DOHH2 (cell line): Measurements from ENCODE around the gene STOM.

Source experiments
- CTCF ChIP-seq: fragments of 200-600 bp; sonication (generic); IDR thresholded peaks from one replicate; pipeline ENCODE4 v1.5.1; 2014; ENCODE audit warnings: antibody characterized with exemption, mild to moderate bottlenecking, low read depth, low read length; ENCODE audit not compliant: poor library complexity, severe bottlenecking
- EZH2phosphoT487 ChIP-seq: fragments of 200-600 bp; sonication (generic); IDR thresholded peaks from 2 replicates; pipeline ENCODE4 v1.6.1; 2017; ENCODE audit warnings: borderline replicate concordance, mild to moderate bottlenecking, antibody characterized with exemption, low read length, moderate library complexity, mixed read lengths

- TF ChIP-seq CTCF (no peak), EZH2phosphoT487 (no peak)
Measured at GRCh38 chr9:121368745-121369144, 1.3 kb downstream of the STOM start.
